K562 (cell line): ENCODE data around the gene MVB12B. TPM values are rescaled to one million over a fixed set of nuclear protein-coding genes. Genes with fewer than 3 reads are reported as not detected.

Source experiments
- ATAC-seq: fragments of 200-7000 bp; cut with Tn5 transposase; 3 replicates; pipeline ENCODE4 v1.9.1; 2020; ENCODE audit warnings: moderate library complexity
- BruUV-seq: library from RNA; stranded (reverse); fragments of 400-500 nt; replicated peaks from 2 replicates; lab custom pipeline; 2021; lab: Mats Ljungman, UMichigan
- CTCF ChIA-PET: fragments of 300-600 bp; formaldehyde crosslinking; extraction: SDS; loops from one replicate; lab custom pipeline; 2021; ENCODE audit warnings: low intra/inter-chr PET ratio; lab: Yijun Ruan, JAX
- POLR2A ChIA-PET: fragments of 300-600, 350-650 bp; sonication (Branson Sonifier 250); formaldehyde crosslinking; extraction: SDS; loops from one replicate; lab custom pipeline; 2021; ENCODE audit warnings: antibody characterized with exemption, inconsistent platforms; lab: Yijun Ruan, JAX
- DNase-seq, 4 experiments: peaks; one replicate each; pipeline versions ENCODE4 v3.0.0 to v3.0.0-alpha.2; 2011 to 2018; ENCODE audit warnings: low spot score in 3 of 4, mixed read lengths in 3 of 4; ENCODE audit errors: extremely low read depth in 1 of 4
- FAIRE-seq: peaks from 2 replicates; lab custom pipeline; 2011; peaks lifted over from hg19 to GRCh38; lab: Jason Lieb, UNC
- H2AFZ ChIP-seq: 2 replicates; pipeline ENCODE4 v1.6.0; 2011; ENCODE audit warnings: low read depth, low read length, control low read depth, inconsistent platforms
- H3K27ac ChIP-seq: fragments of 200-600 bp; 3 replicates; pipeline ENCODE4 v1.8.0; 2011; ENCODE audit warnings: low read depth, mild to moderate bottlenecking, control low read depth, inconsistent platforms, low read length, moderate library complexity, mixed read lengths; ENCODE audit errors: extremely low read depth
- H3K27me3 ChIP-seq, 2 experiments: fragments of 300-600 bp in 1 of 2; 2 replicates in 1 of 2; 3 replicates in 1 of 2; pipeline versions ENCODE4 v1.6.0 to v1.8.0; 2011; ENCODE audit warnings: inconsistent platforms in 2 of 2, low read length in 2 of 2, mild to moderate bottlenecking in 1 of 2, mixed read lengths in 1 of 2, moderate library complexity in 1 of 2; ENCODE audit not compliant: control insufficient read depth in 2 of 2, insufficient read depth in 2 of 2
- H3K36me3 ChIP-seq: fragments of 300-600 bp; 3 replicates; pipeline ENCODE4 v1.8.0; 2011; ENCODE audit warnings: mild to moderate bottlenecking, low read length, inconsistent platforms; ENCODE audit not compliant: control insufficient read depth, insufficient read depth
- H3K4me1 ChIP-seq, 2 experiments: fragments of 200-600 bp in 1 of 2; replicated peaks in 1 of 2; 2 replicates in 1 of 2; 3 replicates in 1 of 2; pipeline versions ENCODE4 v1.5.1 to v1.8.0; 2011; ENCODE audit warnings: inconsistent platforms in 2 of 2, low read length in 2 of 2, mild to moderate bottlenecking in 1 of 2, mixed read lengths in 1 of 2, moderate library complexity in 1 of 2; ENCODE audit not compliant: control insufficient read depth in 2 of 2, insufficient read depth in 2 of 2
- H3K4me2 ChIP-seq: 2 replicates; pipeline ENCODE4 v1.6.1; 2011; ENCODE audit warnings: low read length, control low read depth, inconsistent platforms, mixed read lengths; ENCODE audit not compliant: insufficient read depth
- H3K4me3 ChIP-seq: fragments of 200-600 bp; sonication (generic), shearing (Covaris generic); 2 replicates; pipeline ENCODE4 v1.5.1; 2016; ENCODE audit warnings: control low read depth, inconsistent platforms
- H3K79me2 ChIP-seq: fragments of 200-600 bp; 3 replicates; pipeline ENCODE4 v1.8.0; 2011; ENCODE audit warnings: low read length, inconsistent platforms; ENCODE audit not compliant: control insufficient read depth, insufficient read depth
- H3K9ac ChIP-seq, 2 experiments: 2 replicates each; pipeline versions ENCODE4 v1.6.0 to v1.6.1; 2011; ENCODE audit warnings: low read depth in 2 of 2, low read length in 2 of 2, control low read depth in 1 of 2, inconsistent platforms in 1 of 2, mild to moderate bottlenecking in 1 of 2, mixed read lengths in 1 of 2; ENCODE audit not compliant: insufficient read depth in 1 of 2
- H3K9me1 ChIP-seq: one replicate; pipeline ENCODE4 v1.6.0; 2011; ENCODE audit warnings: inconsistent platforms, mild to moderate bottlenecking, low read length, moderate library complexity; ENCODE audit not compliant: control insufficient read depth, insufficient read depth
- H3K9me3 ChIP-seq: replicated peaks from 2 replicates; pipeline ENCODE4 v1.5.1; 2011; ENCODE audit warnings: low read depth, low read length, inconsistent platforms; ENCODE audit not compliant: control insufficient read depth, insufficient read depth
- H4K20me1 ChIP-seq: replicated peaks from 2 replicates; pipeline ENCODE4 v1.6.1; 2011; ENCODE audit warnings: low read length, inconsistent platforms, mixed read lengths; ENCODE audit not compliant: control insufficient read depth, insufficient read depth
- FOXP1 ChIP-seq: sonication (generic); formaldehyde crosslinking; IDR thresholded peaks from 2 replicates; pipeline ENCODE4 v1.8.0; 2022; ENCODE audit warnings: mild to moderate bottlenecking, missing genetic modification reagents
- HSF4 ChIP-seq: fragments of 250-450 bp; sonication (Bioruptor Pico); IDR thresholded peaks from 2 replicates; pipeline ENCODE4 v2.1.2; 2022; ENCODE audit warnings: mild to moderate bottlenecking, moderate library complexity, borderline replicate concordance
- KHSRP ChIP-seq: fragments of 450-650 bp; IDR thresholded peaks from 2 replicates; pipeline ENCODE4 v1.6.1; 2017
- MTA1 ChIP-seq: fragments of 450-650 bp; IDR thresholded peaks from 2 replicates; pipeline ENCODE4 v1.6.1; 2017; ENCODE audit warnings: borderline replicate concordance
- POLR3A ChIP-seq: IDR thresholded peaks from 2 replicates; pipeline ENCODE4 v1.6.1; 2011; ENCODE audit warnings: borderline replicate concordance, mild to moderate bottlenecking, moderate library complexity; ENCODE audit not compliant: insufficient read length, insufficient read depth; ENCODE audit errors: extremely low read depth
- SNIP1 ChIP-seq: fragments of 450-650 bp; IDR thresholded peaks from 2 replicates; pipeline ENCODE4 v1.7.1; 2017; ENCODE audit warnings: low read depth, mild to moderate bottlenecking
- TEAD2 ChIP-seq: fragments of 450-650 bp; IDR thresholded peaks from 2 replicates; pipeline ENCODE4 v1.6.1; 2016; ENCODE audit warnings: missing genetic modification characterization, control low read depth, missing compliant biosample characterization
- ZEB2 ChIP-seq: fragments of 450-650 bp; IDR thresholded peaks from 2 replicates; pipeline ENCODE4 v1.6.1; 2016
- ZNF253 ChIP-seq: fragments of 250-450 bp; sonication (Bioruptor Pico); conservative IDR thresholded peaks from 2 replicates; pipeline ENCODE4 v1.6.1; 2021; ENCODE audit warnings: mild to moderate bottlenecking
- WGBS: fragments of 100-300 bp; shearing (Covaris generic); methylation state at CpG from one replicate; pipeline ENCODE4 v1.1.6; 2016; ENCODE audit warnings: low coverage, mixed read lengths; ENCODE audit not compliant: insufficient coverage; ENCODE audit errors: missing lambda C conversion rate; 5-methylcytosine and 5-hydroxymethylcytosine counted together
- in situ Hi-C: fragments of 300-500 bp; cut with MboI; formaldehyde crosslinking; loops from 4 replicates; pipeline ENCODE4 v1.15.0; 2018; ENCODE audit warnings: inconsistent platforms, mixed read lengths
- intact Hi-C: fragments of 100-400 bp; cut with micrococcal nuclease; formaldehyde crosslinking; loops from 2 replicates; pipeline ENCODE4 v1.14.2; 2022
- polyA plus RNA-seq, 8 experiments: library from polyadenylated mRNA; depleted of rRNA in 4 of 8; stranded (reverse) in 5 of 8; unstranded in 3 of 8; fragments of >200 nt; fragmentation: Nextera tagmentation in 2 of 8; fragmentation: Illumina TruSeq in 1 of 8; extraction: Ambion mirVana in 2 of 8; extraction: Trizol in 1 of 8; gene quantifications; 2 replicates each; pipeline versions ENCODE4 v1.2.1 to v1.2.3, GENCODE V29; 2011 to 2014; ENCODE audit warnings: inconsistent platforms in 1 of 8, missing spikeins in 1 of 8
- total RNA-seq, 7 experiments: library from RNA; depleted of rRNA in 6 of 7; stranded (reverse); fragments of >200 nt in 6 of 7; fragmentation: Illumina TruSeq in 2 of 7; extraction: Trizol in 2 of 7; gene quantifications; 2 replicates each; pipeline versions ENCODE4 v1.2.1 to v1.2.3, GENCODE V29; 2011 to 2021; ENCODE audit warnings: low replicate concordance in 1 of 7

MVB12B gene
- total and polyA plus RNA-seq, 9 of the 15 experiments (the other 6 are each of a cell fraction or from before 2014, with no cell fraction given): not detected

GRCh38 chr9:126357074-126357473 lies 30.4 kb downstream of the MVB12B start (continued):
- TF ChIP-seq POLR3A (no peak), FOXP1 (CRISPR knock-in tag) (no peak)

DNA sequence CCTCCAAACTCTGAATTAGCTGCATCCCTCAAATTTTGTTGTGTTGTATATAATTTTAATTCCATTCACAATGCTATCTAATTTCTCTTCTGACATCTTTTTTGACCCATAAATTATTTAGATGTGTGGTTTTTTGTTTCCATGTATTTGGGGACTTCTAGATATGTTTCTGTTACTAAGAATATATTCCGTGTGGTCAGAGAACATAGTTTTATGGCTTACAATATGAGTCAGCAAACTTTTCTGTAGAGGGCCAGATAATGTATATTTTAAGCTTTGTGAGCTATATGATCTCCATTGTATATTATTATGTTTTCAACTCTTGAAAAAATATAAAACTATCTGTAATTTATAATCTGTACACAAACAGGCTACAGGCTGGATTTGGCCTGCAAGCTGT lies 33.4 kb downstream of the MVB12B start:
- FAIRE-seq (no peak), DNase-seq (no peak), ATAC-seq (no peak)
- Histone ChIP-seq H3K9ac (no peak overlapping the region), H3K79me2 (no peaks in the 10 kb centered on the region), H3K4me2 (no peak overlapping the region), H3K9me1 (no peaks in the 10 kb centered on the region), H3K4me1 (no peaks in the 10 kb centered on the region), H3K4me3 (no peak overlapping the region), H3K27me3 (peaks cover 0 to 6% of the 10 kb centered on the region in 2 experiments; a peak in 1 of 5 replicates), H4K20me1 (no peaks in the 10 kb centered on the region), H2AFZ (no peak overlapping the region), H3K27ac (no peak overlapping the region), H3K9me3 (no peaks in the 10 kb centered on the region), H3K36me3 (no peaks in the 10 kb centered on the region)
- ChIA-PET CTCF (no interaction called here), POLR2A (interaction anchor here (0.9 kb wide), 1 partner anchor 13 kb away, joined by 3 read pairs; no protein-coding TSS in a partner anchor)
- BruUV-seq: no TSS peak
- TF ChIP-seq TEAD2: no peak
- no peak for TF ChIP-seq ZNF253 (CRISPR knock-in tag)
- TF ChIP-seq HSF4 (CRISPR knock-in tag): no peak
- TF ChIP-seq MTA1: no peak
- no peak for TF ChIP-seq ZEB2
- TF ChIP-seq SNIP1: no peak
- TF ChIP-seq KHSRP: no peak
- intact Hi-C loops (no loop called here), in situ Hi-C loops (no loop called here)
- WGBS: 0% methylated on average over 1 of the region's 1 CpG
